Measurements from ENCODE around the gene PCNX4. TPM values are rescaled to one million over a fixed set of nuclear protein-coding genes. Genes with fewer than 3 reads are reported as not detected.
A peak's percentile ranks its signal among the peaks of the same experiment; 100 is the strongest.

The PCNX4 gene
- total RNA-seq, 3 donors from 2014 or later (not counting 1 experiment from before 2014, with no cell fraction given), result 51.7 to 78.3 (median 58.3) TPM

DNA sequence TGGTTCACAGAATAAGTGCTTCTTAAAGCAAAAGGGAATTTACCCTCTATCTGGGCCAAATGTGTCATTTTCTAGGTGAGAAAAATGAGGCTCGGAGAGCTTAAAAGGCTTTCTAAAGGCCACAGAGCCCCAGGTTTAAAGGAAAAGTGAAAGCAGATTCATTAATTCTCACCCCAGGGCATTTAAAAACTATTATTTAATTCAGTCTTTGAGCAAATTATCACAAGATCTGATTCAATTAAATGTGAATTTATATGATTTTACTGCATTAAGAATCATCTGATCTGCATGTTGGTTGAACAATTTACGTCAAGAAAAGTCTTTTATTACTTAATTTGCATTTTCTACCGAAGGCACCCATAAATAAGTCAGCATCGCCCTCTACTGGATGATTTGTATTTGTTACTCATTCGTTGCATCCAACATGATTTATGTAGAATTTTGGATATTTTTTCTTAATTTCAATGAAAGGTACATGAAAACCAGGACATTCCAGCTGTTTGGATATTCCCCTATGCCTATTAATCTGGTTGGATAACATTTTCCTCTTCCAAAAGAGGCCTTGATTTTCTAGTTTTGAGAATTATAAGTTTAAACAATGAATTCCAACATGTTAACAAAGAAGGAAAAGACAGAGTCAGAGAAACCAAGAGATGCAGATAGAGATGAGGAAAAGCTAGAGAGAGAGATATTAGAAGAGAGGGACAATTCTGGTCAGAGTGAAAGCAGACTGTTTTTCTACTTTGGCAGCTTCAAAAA lies 92.6 kb downstream of the PCNX4 start:
- Mint-ChIP-seq H3K36me3 (no peaks in the 10 kb centered on the region), H3K4me1 (peaks cover 12 to 17% of the 10 kb centered on the region in 2 donors), H3K9me3 (no peaks in the 10 kb centered on the region), H3K4me3 (peak overlapping the region; percentile 87), H3K27me3 (ENCODE audit: low read depth in 2 of 2) (peaks cover 0 to 3% of the 10 kb centered on the region in 2 donors), H3K27ac (peak overlapping the region; percentile 97 to 98)
- Histone ChIP-seq H3K27me3 (ENCODE audit: control insufficient read depth, insufficient read depth, low read length) (no peaks in the 10 kb centered on the region), H3K4me1 (ENCODE audit: control insufficient read depth, insufficient read depth, low read length) (peaks cover 6% of the 10 kb centered on the region), H3K36me3 (ENCODE audit: control insufficient read depth, insufficient read depth, low read length) (no peaks in the 10 kb centered on the region), H3K4me3 (ENCODE audit: low read length) (peak overlapping the region; percentile 43), H3K27ac (ENCODE audit: low read length) (peak overlapping the region; percentile 85), H3K9me3 (ENCODE audit: control insufficient read depth, insufficient read depth, low read length) (no peaks in the 10 kb centered on the region)
- TF ChIP-seq, protein P1, sequence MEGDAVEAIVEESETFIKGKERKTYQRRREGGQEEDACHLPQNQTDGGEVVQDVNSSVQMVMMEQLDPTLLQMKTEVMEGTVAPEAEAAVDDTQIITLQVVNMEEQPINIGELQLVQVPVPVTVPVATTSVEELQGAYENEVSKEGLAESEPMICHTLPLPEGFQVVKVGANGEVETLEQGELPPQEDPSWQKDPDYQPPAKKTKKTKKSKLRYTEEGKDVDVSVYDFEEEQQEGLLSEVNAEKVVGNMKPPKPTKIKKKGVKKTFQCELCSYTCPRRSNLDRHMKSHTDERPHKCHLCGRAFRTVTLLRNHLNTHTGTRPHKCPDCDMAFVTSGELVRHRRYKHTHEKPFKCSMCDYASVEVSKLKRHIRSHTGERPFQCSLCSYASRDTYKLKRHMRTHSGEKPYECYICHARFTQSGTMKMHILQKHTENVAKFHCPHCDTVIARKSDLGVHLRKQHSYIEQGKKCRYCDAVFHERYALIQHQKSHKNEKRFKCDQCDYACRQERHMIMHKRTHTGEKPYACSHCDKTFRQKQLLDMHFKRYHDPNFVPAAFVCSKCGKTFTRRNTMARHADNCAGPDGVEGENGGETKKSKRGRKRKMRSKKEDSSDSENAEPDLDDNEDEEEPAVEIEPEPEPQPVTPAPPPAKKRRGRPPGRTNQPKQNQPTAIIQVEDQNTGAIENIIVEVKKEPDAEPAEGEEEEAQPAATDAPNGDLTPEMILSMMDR (IDR thresholded peaks at IDR 0.05), result peak; percentile 98
- ATAC-seq (peak; percentile 92 to 94 (median 93)), DNase-seq (peak in 1 of 2 donors; percentile 88)
- intact Hi-C loops (cut with micrococcal nuclease), result loop anchor here (1.0 to 5.0 kb wide), 6 partner anchors 20 to 1057 kb away; no protein-coding TSS in a partner anchor
- WGBS (ENCODE audit: insufficient coverage), result 0% methylated on average over 4 of the region's 5 CpGs

DNA sequence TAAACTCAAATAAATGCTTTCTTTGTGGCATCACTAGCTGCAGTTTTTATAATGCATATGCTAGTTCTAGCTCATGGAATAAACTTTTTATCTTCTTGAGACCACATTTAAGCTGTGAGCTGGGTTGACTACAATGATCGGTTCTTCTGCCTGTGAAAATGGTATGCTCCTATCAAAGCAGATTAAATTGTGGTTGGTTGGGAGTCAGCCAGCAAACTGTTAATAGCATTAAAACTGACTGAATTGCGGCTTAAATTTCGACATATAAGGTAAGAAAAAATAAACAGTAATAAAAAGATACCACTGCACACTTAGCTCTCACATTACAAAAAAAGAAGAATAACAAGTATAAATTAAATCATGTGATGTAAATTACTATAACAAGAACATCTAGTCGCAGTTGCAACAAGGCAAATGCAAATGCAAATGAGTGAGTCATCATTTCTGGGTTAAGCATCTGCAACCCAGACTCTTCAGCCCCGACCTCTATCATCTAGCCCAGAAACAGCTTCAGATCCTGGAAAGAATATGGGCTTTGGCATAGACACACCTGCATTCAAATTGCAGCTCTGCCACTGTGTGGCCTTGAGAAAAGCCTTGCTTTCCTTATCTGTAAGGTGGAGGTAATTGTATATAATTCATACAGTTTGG lies 93.3 kb downstream of the PCNX4 start:
- no peaks in the 10 kb centered on the region for H3K9me3 ChIP-seq (ENCODE audit: control insufficient read depth, insufficient read depth, low read length)
- Mint-ChIP-seq H3K27ac (peak overlapping the region; percentile 97 to 98), H3K36me3 (no peaks in the 10 kb centered on the region), H3K27me3 (ENCODE audit: low read depth in 2 of 2) (peaks cover 0 to 3% of the 10 kb centered on the region in 2 donors), H3K4me3 (no peak overlapping the region), H3K4me1 (peaks cover 12 to 17% of the 10 kb centered on the region in 2 donors), H3K9me3 (no peaks in the 10 kb centered on the region)
- TF ChIP-seq, protein P1 (IDR thresholded peaks at IDR 0.05), result no peak
- H3K4me3 ChIP-seq (ENCODE audit: low read length), result no peak overlapping the region
- intact Hi-C loops (cut with micrococcal nuclease), result loop anchor here (1.0 to 5.0 kb wide), 6 partner anchors 21 to 1058 kb away; no protein-coding TSS in a partner anchor
- H3K27ac ChIP-seq (ENCODE audit: low read length), result peak overlapping the region; percentile 85
- WGBS (ENCODE audit: insufficient coverage), result 65% methylated on average over 3 of the region's 5 CpGs
- DNase-seq (no peak), ATAC-seq (no peak)
- no peaks in the 10 kb centered on the region for H3K36me3 ChIP-seq (ENCODE audit: control insufficient read depth, insufficient read depth, low read length)
- no peaks in the 10 kb centered on the region for H3K27me3 ChIP-seq (ENCODE audit: control insufficient read depth, insufficient read depth, low read length)
- peaks cover 6% of the 10 kb centered on the region for H3K4me1 ChIP-seq (ENCODE audit: control insufficient read depth, insufficient read depth, low read length)

DNA sequence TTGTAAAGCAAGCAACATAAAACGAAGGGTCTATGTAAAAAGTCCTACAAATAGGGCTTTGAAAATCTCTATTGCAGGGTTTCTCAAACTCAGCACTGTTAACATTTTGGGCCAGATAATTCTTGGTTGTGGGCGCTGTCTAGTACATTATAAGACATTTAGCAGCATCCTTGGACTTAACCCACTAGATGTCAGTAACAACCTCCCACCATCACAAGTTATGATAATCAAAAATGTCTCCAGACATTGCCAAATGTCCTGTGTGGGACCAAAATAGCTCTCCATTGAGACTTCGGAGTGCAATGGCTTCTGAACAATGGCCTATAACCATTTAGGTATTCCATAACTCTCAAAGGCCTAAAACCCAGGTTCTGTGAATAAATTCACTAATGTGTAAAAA lies 96.4 kb downstream of the PCNX4 start:
- H3K4me1 Mint-ChIP-seq, result peaks cover 9 to 16% of the 10 kb centered on the region in 2 donors
- 68% methylated on average over 3 of the region's 3 CpGs for WGBS (ENCODE audit: insufficient coverage)
- TF ChIP-seq, protein P1 (IDR thresholded peaks at IDR 0.05), result no peak

More for the DNA sequence above, 96.4 kb downstream of the PCNX4 start:
- DNase-seq (no peak), ATAC-seq (no peak)
- Histone ChIP-seq H3K4me1 (ENCODE audit: control insufficient read depth, insufficient read depth, low read length) (peaks cover 5% of the 10 kb centered on the region), H3K9me3 (ENCODE audit: control insufficient read depth, insufficient read depth, low read length) (no peaks in the 10 kb centered on the region), H3K36me3 (ENCODE audit: control insufficient read depth, insufficient read depth, low read length) (no peaks in the 10 kb centered on the region), H3K27ac (ENCODE audit: low read length) (no peak overlapping the region), H3K27me3 (ENCODE audit: control insufficient read depth, insufficient read depth, low read length) (no peaks in the 10 kb centered on the region), H3K4me3 (ENCODE audit: low read length) (no peak overlapping the region)
- H3K27me3 Mint-ChIP-seq (ENCODE audit: low read depth in 2 of 2), result peaks cover 6% of the 10 kb centered on the region in 2 donors
- H3K4me3 Mint-ChIP-seq, result no peak overlapping the region
- intact Hi-C loops (cut with micrococcal nuclease), result no loop called here
- no peaks in the 10 kb centered on the region for H3K9me3 Mint-ChIP-seq
- no peaks in the 10 kb centered on the region for H3K36me3 Mint-ChIP-seq
- H3K27ac Mint-ChIP-seq, result no peak overlapping the region
